ENCODE results near the gene OR51E1.

- TF ChIP-seq CTCF (conservative IDR thresholded peaks at IDR 0.05; ENCODE audit: low read length) (no peak), EZH2phosphoT487 (IDR thresholded peaks at IDR 0.05; ENCODE audit: borderline replicate concordance, low read depth, low read length) (no peak)
Observed at GRCh38 chr11:4606231-4607015, 37.4 kb upstream of the OR51E1 start.

All from OCI-LY7 (cell line).